RPMI7951 (cell line): ENCODE measurements around the gene EIF2D. TPM values are rescaled to one million over a fixed set of nuclear protein-coding genes. Genes with fewer than 3 reads are reported as not detected.
"Not testable (repeated sequence)": the region's sequence is repeated elsewhere in the genome, so short reads cannot be mapped to it uniquely, and the experiment has no call there.

Experiments
- DNase-seq: peaks from one replicate; pipeline ENCODE4 v3.0.0-alpha.2; 2012; ENCODE audit warnings: low read depth
- total RNA-seq: library from RNA; depleted of rRNA; stranded (reverse); fragments of >200 nt; shearing (Covaris generic); gene quantifications from 2 replicates; pipeline ENCODE4 v1.2.3, GENCODE V29; 2014

The EIF2D gene
- total RNA-seq, 1 experiment from 2014 or later = 38.1 TPM

GRCh38 chr1:206635080-206635977 lies 23.1 kb upstream of the EIF2D start, which contains the start of gene DYRK3:
Gene DYRK3, plus strand, starts transcription at chr1:206635536. Its CDS starts 168 bp downstream, at chr1:206635704.
- DNase-seq = peak; percentile 91

- peak; percentile 84 for DNase-seq
Measured at GRCh38 chr1:206634365-206635079, 22.3 kb upstream of the EIF2D start.

GRCh38 chr1:206633708-206634121 lies 21.4 kb upstream of the EIF2D start:
- DNase-seq = peak; percentile 66

GRCh38 chr1:206631085-206631509 lies 18.8 kb upstream of the EIF2D start:
- DNase-seq = peak; percentile 75

GRCh38 chr1:206628916-206629315 lies 16.7 kb upstream of the EIF2D start:
- DNase-seq = no peak

GRCh38 chr1:206626396-206626795 lies 14.1 kb upstream of the EIF2D start:
- not testable (repeated sequence) for DNase-seq

- DNase-seq = no peak
Measured at GRCh38 chr1:206609229-206609991, 2.9 kb downstream of the EIF2D start.

GRCh38 chr1:206608108-206608698 lies 4.1 kb downstream of the EIF2D start:
- DNase-seq = peak; percentile 27

- DNase-seq = peak; percentile 13
Measured at GRCh38 chr1:206606867-206607266, 5.4 kb downstream of the EIF2D start.

GRCh38 chr1:206604861-206605260 lies 7.4 kb downstream of the EIF2D start:
- no peak for DNase-seq

- DNase-seq = no peak
Measured at GRCh38 chr1:206600527-206600926, 11.7 kb downstream of the EIF2D start.

- DNase-seq = no peak
Measured at GRCh38 chr1:206596319-206596666, 16.0 kb downstream of the EIF2D start.

- no peak for DNase-seq
Measured at GRCh38 chr1:206595581-206596318, 16.5 kb downstream of the EIF2D start.

GRCh38 chr1:206593351-206593925 lies 18.8 kb downstream of the EIF2D start:
- no peak for DNase-seq

GRCh38 chr1:206591696-206592095 lies 20.6 kb downstream of the EIF2D start:
- no peak for DNase-seq

- DNase-seq = peak; percentile 23
Measured at GRCh38 chr1:206591226-206591625, 21.0 kb downstream of the EIF2D start.

- DNase-seq = peak; percentile 83
Measured at GRCh38 chr1:206590025-206590758, 22.1 kb downstream of the EIF2D start.

GRCh38 chr1:206589206-206589605 lies 23.1 kb downstream of the EIF2D start:
- DNase-seq = peak; percentile 88

- DNase-seq = no peak
Measured at GRCh38 chr1:206588492-206588891, 23.8 kb downstream of the EIF2D start.

GRCh38 chr1:206587904-206588303 lies 24.4 kb downstream of the EIF2D start:
- no peak for DNase-seq
